Measurements from ENCODE around the gene RPL29.
A peak's percentile ranks its signal among the peaks of the same experiment; 100 is the strongest.

The RPL29 gene

DNA sequence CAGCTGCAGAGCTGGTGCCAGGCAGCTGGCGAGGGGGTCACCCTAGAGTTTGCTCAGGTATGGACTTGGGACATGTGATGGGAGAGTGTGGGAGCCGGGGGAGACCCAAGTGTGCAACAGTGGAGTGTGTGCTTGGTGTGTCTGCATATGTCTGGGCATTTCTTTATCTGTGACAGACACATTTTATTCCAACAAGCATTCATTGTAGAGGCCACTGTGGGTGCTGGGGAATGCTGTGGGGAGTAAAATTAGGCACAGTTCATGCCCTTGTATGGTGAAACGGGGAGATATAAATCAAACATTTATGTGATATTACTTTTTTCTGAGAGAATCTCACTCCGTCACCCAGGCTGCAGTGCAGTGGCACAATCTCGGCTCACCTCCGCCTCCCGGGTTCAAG lies 8.1 kb downstream of the RPL29 start:
- no peak overlapping the region for H3K4me3 ChIP-seq (ENCODE audit: low read length)
- TF ChIP-seq, protein P1, sequence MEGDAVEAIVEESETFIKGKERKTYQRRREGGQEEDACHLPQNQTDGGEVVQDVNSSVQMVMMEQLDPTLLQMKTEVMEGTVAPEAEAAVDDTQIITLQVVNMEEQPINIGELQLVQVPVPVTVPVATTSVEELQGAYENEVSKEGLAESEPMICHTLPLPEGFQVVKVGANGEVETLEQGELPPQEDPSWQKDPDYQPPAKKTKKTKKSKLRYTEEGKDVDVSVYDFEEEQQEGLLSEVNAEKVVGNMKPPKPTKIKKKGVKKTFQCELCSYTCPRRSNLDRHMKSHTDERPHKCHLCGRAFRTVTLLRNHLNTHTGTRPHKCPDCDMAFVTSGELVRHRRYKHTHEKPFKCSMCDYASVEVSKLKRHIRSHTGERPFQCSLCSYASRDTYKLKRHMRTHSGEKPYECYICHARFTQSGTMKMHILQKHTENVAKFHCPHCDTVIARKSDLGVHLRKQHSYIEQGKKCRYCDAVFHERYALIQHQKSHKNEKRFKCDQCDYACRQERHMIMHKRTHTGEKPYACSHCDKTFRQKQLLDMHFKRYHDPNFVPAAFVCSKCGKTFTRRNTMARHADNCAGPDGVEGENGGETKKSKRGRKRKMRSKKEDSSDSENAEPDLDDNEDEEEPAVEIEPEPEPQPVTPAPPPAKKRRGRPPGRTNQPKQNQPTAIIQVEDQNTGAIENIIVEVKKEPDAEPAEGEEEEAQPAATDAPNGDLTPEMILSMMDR (IDR thresholded peaks at IDR 0.05; ENCODE audit: insufficient read depth, low read depth, low read length, missing control alignments), result no peak
- no peak for DNase-seq (ENCODE audit: low read depth)

DNA sequence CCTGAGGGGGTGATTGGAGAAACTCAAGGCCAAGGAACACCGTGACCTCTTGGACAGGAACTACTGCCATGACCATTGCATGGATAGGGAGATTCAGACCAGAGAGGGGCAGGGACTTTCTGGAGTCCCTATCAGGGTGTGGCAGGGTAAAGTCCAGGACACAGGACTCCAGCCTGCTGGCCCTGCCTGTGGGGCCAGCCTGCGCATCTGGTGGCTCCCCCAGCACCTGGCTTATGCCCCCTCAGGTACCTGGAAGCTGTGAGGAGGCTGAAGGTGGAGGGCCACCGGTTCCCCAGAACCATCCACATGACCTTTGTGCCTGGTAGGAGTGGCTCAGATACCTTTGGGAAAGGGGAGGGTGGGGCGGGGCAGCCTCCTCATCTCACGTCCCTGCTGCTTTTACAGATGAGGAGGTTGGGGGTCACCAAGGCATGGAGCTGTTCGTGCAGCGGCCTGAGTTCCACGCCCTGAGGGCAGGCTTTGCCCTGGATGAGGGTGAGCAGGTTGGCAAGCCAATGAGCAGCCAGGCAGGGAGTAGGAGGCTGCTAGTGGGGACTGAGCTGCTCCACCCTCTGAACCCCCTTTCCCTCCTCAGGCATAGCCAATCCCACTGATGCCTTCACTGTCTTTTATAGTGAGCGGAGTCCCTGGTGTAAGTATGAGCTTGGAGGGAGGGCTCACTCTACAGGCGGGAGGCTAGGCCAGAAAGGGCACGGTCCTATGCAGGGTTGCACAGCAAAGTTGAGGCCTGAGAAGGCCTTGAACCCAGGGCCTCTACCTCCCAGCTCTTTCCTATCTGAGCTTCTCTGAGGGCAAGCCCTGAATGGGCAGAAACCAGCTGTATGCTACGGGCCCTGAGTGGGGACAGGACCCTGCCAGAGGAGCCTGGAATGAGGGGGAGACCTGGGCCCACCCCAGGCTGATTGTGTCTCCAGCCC lies 9.4 kb downstream of the RPL29 start:
- H3K4me3 ChIP-seq (ENCODE audit: low read length), result no peak overlapping the region
- TF ChIP-seq, protein P1 (IDR thresholded peaks at IDR 0.05; ENCODE audit: insufficient read depth, low read depth, low read length, missing control alignments), result no peak
- no peak for DNase-seq (ENCODE audit: low read depth)

DNA sequence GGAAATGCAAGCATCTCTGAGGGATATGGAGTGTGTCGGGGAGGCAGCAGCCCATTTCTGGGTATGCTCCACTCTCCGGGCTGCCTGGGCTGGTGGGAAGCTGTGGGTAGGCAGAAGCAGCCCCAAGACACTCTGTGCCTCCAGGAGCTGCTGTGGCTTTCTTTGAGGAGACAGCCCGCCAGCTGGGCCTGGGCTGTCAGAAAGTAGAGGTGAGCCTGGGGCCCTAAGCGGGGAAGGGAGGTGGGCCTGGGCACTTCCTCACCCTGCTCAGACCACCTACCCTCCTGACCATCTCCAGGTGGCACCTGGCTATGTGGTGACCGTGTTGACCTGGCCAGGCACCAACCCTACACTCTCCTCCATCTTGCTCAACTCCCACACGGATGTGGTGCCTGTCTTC lies 10.6 kb downstream of the RPL29 start:
- no peak overlapping the region for H3K4me3 ChIP-seq (ENCODE audit: low read length)
- TF ChIP-seq, protein P1 (IDR thresholded peaks at IDR 0.05; ENCODE audit: insufficient read depth, low read depth, low read length, missing control alignments), result no peak

DNA sequence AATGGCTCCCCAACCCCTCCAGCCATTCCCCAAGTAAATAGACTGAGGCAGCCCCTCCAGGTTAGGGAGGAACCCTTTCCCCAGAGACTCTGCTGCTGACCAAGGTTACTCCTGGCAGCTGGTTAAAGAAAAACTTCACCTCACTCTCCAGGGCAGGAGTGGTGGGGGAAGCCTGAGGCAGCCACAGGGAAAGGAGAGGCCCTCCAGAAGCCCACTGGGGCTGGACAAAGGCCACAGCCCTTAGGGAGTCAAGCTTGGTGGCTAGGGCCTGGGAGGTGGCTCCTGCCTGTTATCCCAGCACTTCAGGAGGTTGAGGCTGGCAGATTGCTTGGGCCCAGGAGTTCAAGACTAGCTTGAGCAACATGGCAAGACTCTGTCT lies 11.4 kb downstream of the RPL29 start:
- no peak for DNase-seq (ENCODE audit: low read depth)
- H3K4me3 ChIP-seq (ENCODE audit: low read length), result peak overlapping the region; percentile 65
- TF ChIP-seq, protein P1 (IDR thresholded peaks at IDR 0.05; ENCODE audit: insufficient read depth, low read depth, low read length, missing control alignments), result no peak

More for the DNA sequence above, 10.6 kb downstream of the RPL29 start:
- DNase-seq (ENCODE audit: low read depth), result no peak

DNA sequence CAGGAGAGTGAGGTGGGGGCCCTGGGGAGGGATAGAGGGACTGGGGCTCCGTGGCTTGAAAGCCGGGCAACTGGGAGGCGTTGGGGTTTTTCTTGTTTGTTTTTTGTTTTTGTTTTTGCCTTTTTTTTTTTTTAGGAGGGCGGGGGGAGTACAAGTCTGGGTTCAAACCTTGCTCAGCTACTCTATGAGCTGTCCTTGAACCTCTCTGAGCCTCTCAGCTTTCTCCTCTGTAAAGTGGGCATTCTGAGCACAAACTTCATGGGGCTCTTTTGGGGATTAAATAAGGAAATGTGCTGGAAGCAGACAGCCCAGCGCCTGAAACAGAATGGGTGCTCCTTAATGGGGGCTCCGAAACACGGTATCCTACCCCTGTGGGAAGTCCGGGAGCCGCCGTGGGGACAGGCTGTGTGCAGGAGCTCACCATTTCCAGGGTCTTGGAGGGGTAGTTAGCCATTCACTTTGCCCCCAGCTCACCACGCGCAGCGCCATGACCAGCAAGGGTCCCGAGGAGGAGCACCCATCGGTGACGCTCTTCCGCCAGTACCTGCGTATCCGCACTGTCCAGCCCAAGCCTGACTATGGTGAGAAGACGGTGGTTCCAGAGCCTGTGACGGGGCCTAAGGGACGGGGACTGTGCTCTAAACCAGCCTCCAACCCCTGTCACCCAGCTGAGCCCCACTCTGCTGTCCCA lies 12.0 kb downstream of the RPL29 start:
- DNase-seq (ENCODE audit: low read depth), result no peak
- TF ChIP-seq, protein P1 (IDR thresholded peaks at IDR 0.05; ENCODE audit: insufficient read depth, low read depth, low read length, missing control alignments), result no peak
- peak overlapping the region; percentile 65 for H3K4me3 ChIP-seq (ENCODE audit: low read length)

DNA sequence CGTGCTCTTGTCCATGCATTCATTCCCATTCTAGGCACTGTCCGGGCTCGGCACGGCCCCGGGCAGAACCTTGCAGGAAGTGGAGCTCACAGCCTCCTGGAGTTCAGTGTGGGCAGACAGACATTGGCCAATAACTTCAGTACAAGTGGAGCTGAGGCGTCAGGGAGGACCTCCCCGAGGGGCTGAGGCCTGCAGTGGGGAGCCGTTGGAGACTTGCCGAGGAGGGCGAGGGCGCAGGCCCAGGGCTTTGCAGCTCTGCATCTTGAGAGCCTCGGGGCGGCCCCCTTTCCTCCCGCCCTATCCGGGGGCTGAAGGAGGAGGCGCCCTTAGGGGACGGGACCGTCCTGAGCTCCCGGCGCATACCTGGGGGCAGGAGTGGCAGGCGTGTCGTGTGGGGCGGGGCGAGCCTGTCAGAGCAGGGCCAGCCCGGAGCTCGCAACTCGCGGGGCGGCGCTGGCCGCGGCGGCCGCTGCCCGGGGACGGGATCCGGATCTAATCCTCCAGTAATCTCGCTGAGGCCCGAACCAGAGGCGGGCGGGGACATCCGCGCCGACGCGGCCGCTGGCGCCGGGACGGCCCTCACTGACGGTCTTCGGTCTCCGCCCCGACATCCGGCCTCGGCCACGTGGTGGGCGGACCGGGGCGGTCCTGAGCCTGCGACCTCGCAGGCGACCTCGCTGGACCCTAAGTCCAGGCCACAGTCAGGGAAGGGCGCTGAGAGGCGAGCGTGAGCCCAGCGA lies 12.7 kb downstream of the RPL29 start, which contains the start of gene ACY1:
Gene ACY1, plus strand, starts transcription at position 698 of the 740 bp plus-strand sequence. CDS start 530 bp downstream, outside the sequence.
- peak; percentile 91 for DNase-seq (ENCODE audit: low read depth)
- peak within 1 kb of the TSS; percentile 65 for H3K4me3 ChIP-seq (ENCODE audit: low read length)
- TF ChIP-seq, protein P1 (IDR thresholded peaks at IDR 0.05; ENCODE audit: insufficient read depth, low read depth, low read length, missing control alignments), result no peak
